Kidney (tissue), 14 donors: ENCODE results near the gene NCEH1. TPM values are rescaled to one million over a fixed set of nuclear protein-coding genes. Genes with fewer than 3 reads are reported as not detected.
A peak's percentile ranks its signal among the peaks of the same experiment; 100 is the strongest.

ENCODE experiments used
- DNase-seq, 5 donors: peaks; one replicate each; pipeline ENCODE4 v3.0.0-alpha.2; 2013 to 2020
- FAIRE-seq: peaks from 2 replicates; lab custom pipeline; 2012; peaks lifted over from hg19 to GRCh38; lab: Jason Lieb, UNC
- H3K27ac ChIP-seq, 2 donors: one replicate each; pipeline ENCODE4 v1.7.0; 2013; ENCODE audit warnings: low read depth in 2 of 2, low read length in 2 of 2, inconsistent platforms in 1 of 2
- H3K27me3 ChIP-seq: one replicate; pipeline ENCODE4 v1.7.1; 2013; ENCODE audit warnings: low read length, inconsistent platforms; ENCODE audit not compliant: control insufficient read depth, insufficient read depth
- H3K36me3 ChIP-seq, 3 donors: one replicate each; pipeline versions ENCODE4 v1.7.0 to v1.7.1; 2013; ENCODE audit warnings: low read length in 3 of 3, control low read depth in 1 of 3, inconsistent platforms in 1 of 3; ENCODE audit not compliant: insufficient read depth in 3 of 3, control insufficient read depth in 2 of 3
- H3K4me1 ChIP-seq, 3 donors: one replicate each; pipeline versions ENCODE4 v1.7.0 to v1.7.1; 2013; ENCODE audit warnings: low read length in 3 of 3, inconsistent platforms in 1 of 3, low read depth in 1 of 3; ENCODE audit not compliant: control insufficient read depth in 2 of 3, insufficient read depth in 2 of 3
- H3K4me3 ChIP-seq, 3 donors: one replicate each; pipeline versions ENCODE4 v1.7.0 to v1.8.1; 2013; ENCODE audit warnings: low read length in 3 of 3, control low read depth in 1 of 3, inconsistent platforms in 1 of 3
- H3K9ac ChIP-seq, 3 donors: one replicate each; pipeline versions ENCODE4 v1.7.0 to v1.7.1; 2013; ENCODE audit warnings: low read length in 3 of 3, control low read depth in 1 of 3, inconsistent platforms in 1 of 3
- H3K9me3 ChIP-seq, 3 donors: one replicate each; pipeline versions ENCODE4 v1.7.0 to v1.7.1; 2013; ENCODE audit warnings: low read length in 3 of 3, control low read depth in 1 of 3, inconsistent platforms in 1 of 3; ENCODE audit not compliant: control insufficient read depth in 2 of 3, insufficient read depth in 1 of 3
- CTCF ChIP-seq: IDR thresholded peaks from 3 replicates; pipeline ENCODE4 v1.5.1; 2012; ENCODE audit warnings: mild to moderate bottlenecking, moderate library complexity, borderline replicate concordance; ENCODE audit not compliant: insufficient read depth; ENCODE audit errors: extremely low read depth
- intact Hi-C: fragments of 100-400 bp; cut with DNase I; formaldehyde crosslinking; loops from one replicate; pipeline ENCODE4 v1.11.1; 2022
- polyA plus RNA-seq: library from polyadenylated mRNA; stranded (reverse); fragments of 350-450 nt; fragmentation: Illumina TruSeq; extraction: RNeasy Lipid Tissue Mini Kit (QIAGEN cat#74804); gene quantifications from one replicate; pipeline ENCODE4 v1.2.3, GENCODE V29; 2014; ENCODE audit warnings: low read depth, low replicate concordance; ENCODE audit not compliant: insufficient read depth
- total RNA-seq: library from RNA; stranded (reverse); fragmentation: NEBNext Ultra II Directional; extraction: Animal tissue kit (Norgen Biotek cat#: 25700); gene quantifications from one replicate; pipeline ENCODE4 v1.2.1, GENCODE V29; 2021
- donor health status: control.
- donor health status: control.
- donor health status: control.
- donor health status: control.
- donor health status: control.
- donor health status: DM: yes; HTN: yes; CAD: no.
- donor health status: Normal renal cell carcinoma (clear cell type).

Gene NCEH1
- total and polyA plus RNA-seq, 2 donors from 2014 or later: 6.7 to 43.6 TPM

DNA sequence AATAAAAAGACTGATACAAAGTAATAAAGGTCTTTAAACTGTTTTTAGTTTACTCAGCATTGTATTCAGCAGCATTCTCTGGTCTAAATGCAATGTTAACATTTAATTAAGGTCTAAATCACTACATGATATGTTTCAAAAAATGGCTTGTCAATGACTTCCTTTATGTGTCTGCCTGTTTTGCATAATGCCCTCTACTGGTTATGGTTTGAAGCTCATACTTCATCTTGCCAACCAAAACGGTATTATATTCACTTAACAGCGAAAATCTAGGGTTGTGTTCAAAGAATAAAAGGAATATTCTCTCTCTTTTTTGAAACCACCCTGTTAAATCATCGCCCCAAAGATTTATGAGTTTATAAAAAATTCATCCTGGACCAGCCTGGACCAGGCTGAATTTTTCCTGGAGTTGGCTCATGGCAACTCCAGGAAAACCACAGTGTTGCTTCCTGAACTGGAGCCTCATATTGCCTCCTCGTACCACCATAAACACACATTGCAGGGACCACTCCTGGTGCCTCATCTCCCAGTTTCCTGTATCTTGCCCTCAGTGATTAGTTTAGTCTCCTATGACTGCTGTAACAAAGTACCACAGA lies 6.7 kb upstream of the NCEH1 start:
- FAIRE-seq: no peak

GRCh38 chr3:172716476-172716875 lies 5.6 kb upstream of the NCEH1 start:
- Histone ChIP-seq H3K4me3 (no peak overlapping the region), H3K9me3 (peaks cover 0 to 6% (median 2%) of the 10 kb centered on the region in 3 donors), H3K27me3 (no peaks in the 10 kb centered on the region), H3K9ac (no peak overlapping the region), H3K27ac (no peak overlapping the region), H3K4me1 (no peaks in the 10 kb centered on the region), H3K36me3 (no peaks in the 10 kb centered on the region)
- DNase-seq (no peak), FAIRE-seq (no peak)
- TF ChIP-seq CTCF: no peak
- intact Hi-C loops: no loop called here

More for the DNA sequence above, 6.7 kb upstream of the NCEH1 start:
- H3K4me1 ChIP-seq: no peaks in the 10 kb centered on the region
- peaks cover 0 to 6% (median 2%) of the 10 kb centered on the region in 3 donors for H3K9me3 ChIP-seq
- TF ChIP-seq CTCF: peak; percentile 11
- intact Hi-C loops: no loop called here
- no peaks in the 10 kb centered on the region for H3K27me3 ChIP-seq
- H3K9ac ChIP-seq: no peak overlapping the region
- H3K36me3 ChIP-seq: no peaks in the 10 kb centered on the region
- no peak overlapping the region for H3K4me3 ChIP-seq
- no peak overlapping the region for H3K27ac ChIP-seq
- no peak for DNase-seq

GRCh38 chr3:172713316-172713715 lies 2.4 kb upstream of the NCEH1 start:
- FAIRE-seq: no peak

More at GRCh38 chr3:172713316-172713715, 2.4 kb upstream of the NCEH1 start:
- DNase-seq: no peak
- Histone ChIP-seq H3K9ac (no peak overlapping the region), H3K27me3 (no peaks in the 10 kb centered on the region), H3K4me3 (no peak overlapping the region), H3K4me1 (peaks cover 0 to 3% (median 0%) of the 10 kb centered on the region in 3 donors), H3K9me3 (no peaks in the 10 kb centered on the region), H3K27ac (no peak overlapping the region), H3K36me3 (no peaks in the 10 kb centered on the region)
- TF ChIP-seq CTCF: no peak
- intact Hi-C loops: no loop called here
